A549 (cell line): Measurements from ENCODE around the gene CPA1. TPM values are rescaled to one million over a fixed set of nuclear protein-coding genes. Genes with fewer than 3 reads are reported as not detected.

ENCODE experiments used
- ATAC-seq, 2 experiments: fragments of 200-7000 bp in 1 of 2; fragments of >200 bp in 1 of 2; cut with Nextera tagmentation in 1 of 2; cut with Tn5 transposase in 1 of 2; 3 replicates each; pipeline versions ENCODE4 v1.8.0 to v1.9.1; 2018 to 2020; ENCODE audit warnings: mild to moderate bottlenecking in 1 of 2, moderate library complexity in 1 of 2
- CTCF ChIA-PET: fragments of 300-600 bp; sonication (Branson Sonifier 250); formaldehyde crosslinking; extraction: SDS; loops from one replicate; lab custom pipeline; 2021; ENCODE audit warnings: antibody characterized with exemption, inconsistent platforms; lab: Yijun Ruan, JAX
- POLR2A ChIA-PET: fragments of 350-600 bp; formaldehyde crosslinking; extraction: SDS; loops from one replicate; lab custom pipeline; 2021; ENCODE audit warnings: antibody characterized with exemption, inconsistent platforms; lab: Yijun Ruan, JAX
- DNase-seq, 2 experiments: peaks; one replicate each; pipeline versions ENCODE4 v3.0.0 to v3.0.0-alpha.2; 2011 to 2016; ENCODE audit warnings: low read depth in 1 of 2, low spot score in 1 of 2
- FAIRE-seq: peaks from 2 replicates; lab custom pipeline; 2011; peaks lifted over from hg19 to GRCh38; lab: Jason Lieb, UNC
- H3K27ac ChIP-seq, 2 experiments: fragments of >200 bp; sonication (Bioruptor Twin); formaldehyde crosslinking; 3 replicates each; pipeline ENCODE4 v1.5.1; 2016 to 2017
- H3K4me1 ChIP-seq: fragments of >200 bp; sonication (Bioruptor Twin); formaldehyde crosslinking; 3 replicates; pipeline ENCODE4 v1.6.1; 2016
- H3K4me2 ChIP-seq: fragments of >200 bp; sonication (Bioruptor Twin); formaldehyde crosslinking; 3 replicates; pipeline ENCODE4 v1.6.1; 2016
- H3K4me3 ChIP-seq: fragments of >200 bp; sonication (Bioruptor Twin); formaldehyde crosslinking; 3 replicates; pipeline ENCODE4 v1.5.1; 2016
- H3K9me3 ChIP-seq: fragments of >200 bp; sonication (Bioruptor Twin); formaldehyde crosslinking; 3 replicates; pipeline ENCODE4 v1.6.1; 2016
- CBX8 ChIP-seq: fragments of 200-600 bp; sonication (generic); IDR thresholded peaks from 2 replicates; pipeline ENCODE4 v1.6.1; 2016
- EHF ChIP-seq: fragments of 250-450 bp; sonication (Bioruptor Pico); IDR thresholded peaks from 2 replicates; pipeline ENCODE4 v1.5.0; 2020; ENCODE audit warnings: mild to moderate bottlenecking
- FOSL2 ChIP-seq, 2 experiments: fragments of 450-650 bp in 1 of 2; fragments of >200 bp in 1 of 2; sonication (Bioruptor Twin) in 1 of 2; formaldehyde crosslinking; IDR thresholded peaks; 2 replicates each; pipeline versions ENCODE4 v1.5.0 to v1.6.1; 2016 to 2020; ENCODE audit warnings: mild to moderate bottlenecking in 1 of 2, moderate library complexity in 1 of 2
- FOXS1 ChIP-seq: fragments of 250-450 bp; sonication (Bioruptor Pico); IDR thresholded peaks from 2 replicates; pipeline ENCODE4 v1.5.0; 2020; ENCODE audit warnings: mild to moderate bottlenecking, moderate library complexity
- HDAC2 ChIP-seq: fragments of 200-600 bp; sonication (generic); IDR thresholded peaks from 2 replicates; pipeline ENCODE4 v1.6.1; 2016
- JUNB ChIP-seq: fragments of >200 bp; sonication (Bioruptor Twin); formaldehyde crosslinking; IDR thresholded peaks from 2 replicates; pipeline ENCODE4 v1.6.1; 2016
- POLR2A ChIP-seq: IDR thresholded peaks from 2 replicates; pipeline ENCODE4 v1.6.1; 2012; ENCODE audit warnings: mild to moderate bottlenecking, low read length
- RARB ChIP-seq: fragments of 250-450 bp; sonication (Bioruptor Pico); IDR thresholded peaks from 2 replicates; pipeline ENCODE4 v1.8.0; 2021; ENCODE audit warnings: mild to moderate bottlenecking, moderate library complexity
- RNF2 ChIP-seq: fragments of 200-600 bp; sonication (generic); IDR thresholded peaks from 2 replicates; pipeline ENCODE4 v1.6.1; 2016; ENCODE audit warnings: low read depth, mild to moderate bottlenecking, antibody characterized with exemption, moderate library complexity, borderline replicate concordance
- SREBF2 ChIP-seq: fragments of 450-650 bp; IDR thresholded peaks from 2 replicates; pipeline ENCODE4 v1.6.1; 2014; ENCODE audit warnings: mild to moderate bottlenecking, moderate library complexity
- TFCP2L1 ChIP-seq: fragments of 250-450 bp; sonication (Bioruptor Pico); IDR thresholded peaks from 2 replicates; pipeline ENCODE4 v1.5.0; 2021; ENCODE audit warnings: mild to moderate bottlenecking
- ZFP36 ChIP-seq: fragments of 450-650 bp; IDR thresholded peaks from 2 replicates; pipeline ENCODE4 v1.6.1; 2014; ENCODE audit warnings: borderline replicate concordance; ENCODE audit not compliant: partially characterized antibody
- WGBS: methylation state at CpG from one replicate; pipeline ENCODE4 v1.1.6; 2017; ENCODE audit errors: missing lambda C conversion rate; 5-methylcytosine and 5-hydroxymethylcytosine counted together
- polyA plus RNA-seq, 4 experiments: library from polyadenylated mRNA; depleted of rRNA in 3 of 4; stranded (reverse); fragments of >200 nt; fragmentation: RNase III in 1 of 4; extraction: RNeasy Plus Mini Kit Qiagen cat#74134 plus additional on column Dnase treatment in 1 of 4; gene quantifications; 2 replicates in 3 of 4; 3 replicates in 1 of 4; pipeline ENCODE4 v1.2.3, GENCODE V29; 2011 to 2017
- TF ChIP-seq, protein P1 (sequence below): IDR thresholded peaks from 2 replicates; pipeline ENCODE4 v1.6.1; 2012; ENCODE audit warnings: low read depth, borderline replicate concordance
- TF ChIP-seq, protein P2 (sequence below): fragments of >200 bp; sonication (Bioruptor Twin); formaldehyde crosslinking; IDR thresholded peaks from 3 replicates; pipeline ENCODE4 v1.6.1; 2016
- TF ChIP-seq, protein P3 (sequence below): fragments of 150-350 bp; IDR thresholded peaks from 2 replicates; pipeline ENCODE4 v1.6.1; 2014; ENCODE audit warnings: low read depth, mild to moderate bottlenecking, low read length
- TF ChIP-seq, protein P4 (sequence below): fragments of >200 bp; sonication (Bioruptor Twin); formaldehyde crosslinking; IDR thresholded peaks from 2 replicates; pipeline ENCODE4 v1.6.1; 2016

Gene CPA1
- polyA plus RNA-seq, 2 of the 4 experiments (the other 2 are of a cell fraction), result not detected

DNA sequence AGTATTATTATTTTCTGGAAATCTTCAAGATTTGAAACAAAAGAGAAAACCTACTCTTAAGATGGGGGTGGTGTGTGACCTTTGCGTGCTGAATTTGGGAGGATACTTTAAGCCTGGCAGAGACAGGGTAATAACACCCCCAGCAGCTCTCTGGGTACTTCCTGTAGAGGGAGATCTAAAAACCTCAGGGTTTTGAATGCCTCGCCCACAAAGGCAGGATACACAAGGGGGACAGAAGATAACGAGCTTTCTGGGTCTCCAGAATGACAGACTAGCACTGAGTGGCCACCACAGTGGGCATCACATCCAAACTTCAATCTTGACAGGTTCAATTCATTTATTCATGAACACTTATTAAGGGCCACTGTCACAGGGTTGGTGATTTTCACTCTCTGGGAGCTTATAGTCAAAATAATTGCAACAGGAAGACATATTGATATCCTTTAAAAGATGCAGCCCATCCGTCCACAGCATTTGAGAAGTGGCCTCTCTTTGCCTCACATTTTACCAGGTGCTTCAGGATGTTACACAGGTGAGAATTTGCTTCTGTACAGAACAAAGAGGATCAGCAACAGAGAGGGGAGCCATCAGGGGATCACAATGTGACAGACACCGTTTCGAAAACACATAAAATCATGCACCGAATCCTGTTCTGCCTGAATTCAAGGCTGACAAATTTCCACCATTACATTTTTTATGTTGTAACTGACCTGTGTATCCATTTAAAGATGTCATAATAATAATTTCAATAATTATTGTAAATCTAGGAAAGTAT is 14.3 kb downstream of the CPA1 start:
- Histone ChIP-seq H3K4me3 (no peak overlapping the region), H3K9me3 (no peaks in the 10 kb centered on the region), H3K4me2 (no peak overlapping the region), H3K4me1 (no peaks in the 10 kb centered on the region), H3K27ac (no peak overlapping the region)
- ATAC-seq (no peak), DNase-seq (no peak), FAIRE-seq (no peak)
- TF ChIP-seq, protein P1, sequence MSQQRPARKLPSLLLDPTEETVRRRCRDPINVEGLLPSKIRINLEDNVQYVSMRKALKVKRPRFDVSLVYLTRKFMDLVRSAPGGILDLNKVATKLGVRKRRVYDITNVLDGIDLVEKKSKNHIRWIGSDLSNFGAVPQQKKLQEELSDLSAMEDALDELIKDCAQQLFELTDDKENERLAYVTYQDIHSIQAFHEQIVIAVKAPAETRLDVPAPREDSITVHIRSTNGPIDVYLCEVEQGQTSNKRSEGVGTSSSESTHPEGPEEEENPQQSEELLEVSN, result no peak
- TF ChIP-seq, protein P2, sequence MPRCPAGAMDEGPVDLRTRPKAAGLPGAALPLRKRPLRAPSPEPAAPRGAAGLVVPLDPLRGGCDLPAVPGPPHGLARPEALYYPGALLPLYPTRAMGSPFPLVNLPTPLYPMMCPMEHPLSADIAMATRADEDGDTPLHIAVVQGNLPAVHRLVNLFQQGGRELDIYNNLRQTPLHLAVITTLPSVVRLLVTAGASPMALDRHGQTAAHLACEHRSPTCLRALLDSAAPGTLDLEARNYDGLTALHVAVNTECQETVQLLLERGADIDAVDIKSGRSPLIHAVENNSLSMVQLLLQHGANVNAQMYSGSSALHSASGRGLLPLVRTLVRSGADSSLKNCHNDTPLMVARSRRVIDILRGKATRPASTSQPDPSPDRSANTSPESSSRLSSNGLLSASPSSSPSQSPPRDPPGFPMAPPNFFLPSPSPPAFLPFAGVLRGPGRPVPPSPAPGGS, result no peak
- TF ChIP-seq ZFP36, result no peak
- TF ChIP-seq POLR2A, result no peak
- 91% methylated on average over 7 of the region's 7 CpGs for WGBS
- ChIA-PET POLR2A (no interaction called here), CTCF (interaction anchor here (2.0 kb wide), 1 partner anchor 14 kb away, joined by 5 read pairs; the partner anchor contains the start of gene CPA1)

DNA sequence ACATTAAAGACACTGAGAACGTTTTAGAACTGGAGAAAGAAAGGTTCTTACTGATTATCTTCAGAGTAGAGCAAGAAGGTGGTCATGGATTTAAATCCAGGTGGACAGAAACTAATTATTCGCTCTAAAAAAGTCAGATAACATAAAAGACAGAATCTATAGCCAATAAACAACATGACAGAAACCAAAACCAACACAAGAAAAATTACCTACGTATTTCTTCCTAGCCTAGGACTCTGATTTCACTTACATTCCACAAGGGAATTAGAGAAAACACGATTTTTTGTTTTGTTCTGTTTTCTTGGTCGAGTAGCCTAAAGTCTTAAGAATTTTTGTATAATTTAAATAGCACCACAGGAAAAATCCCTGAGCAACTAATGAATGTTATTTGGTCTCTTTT is 15.1 kb downstream of the CPA1 start:
- H3K27ac ChIP-seq, result no peak overlapping the region
- no peak for ATAC-seq
- POLR2A ChIA-PET, result no interaction called here
- H3K4me1 ChIP-seq, result no peaks in the 10 kb centered on the region
- TF ChIP-seq FOXS1 (CRISPR knock-in tag), result no peak
- TF ChIP-seq, protein P3, sequence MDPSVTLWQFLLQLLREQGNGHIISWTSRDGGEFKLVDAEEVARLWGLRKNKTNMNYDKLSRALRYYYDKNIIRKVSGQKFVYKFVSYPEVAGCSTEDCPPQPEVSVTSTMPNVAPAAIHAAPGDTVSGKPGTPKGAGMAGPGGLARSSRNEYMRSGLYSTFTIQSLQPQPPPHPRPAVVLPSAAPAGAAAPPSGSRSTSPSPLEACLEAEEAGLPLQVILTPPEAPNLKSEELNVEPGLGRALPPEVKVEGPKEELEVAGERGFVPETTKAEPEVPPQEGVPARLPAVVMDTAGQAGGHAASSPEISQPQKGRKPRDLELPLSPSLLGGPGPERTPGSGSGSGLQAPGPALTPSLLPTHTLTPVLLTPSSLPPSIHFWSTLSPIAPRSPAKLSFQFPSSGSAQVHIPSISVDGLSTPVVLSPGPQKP, result no peak
- no peak overlapping the region for H3K4me3 ChIP-seq
- FAIRE-seq, result no peak
- 59% methylated on average over 5 of the region's 5 CpGs for whole genome bisulfite sequencing
- no peak for DNase-seq
- no peaks in the 10 kb centered on the region for H3K9me3 ChIP-seq
- no peak overlapping the region for H3K4me2 ChIP-seq
- CTCF ChIA-PET, result no interaction called here

DNA sequence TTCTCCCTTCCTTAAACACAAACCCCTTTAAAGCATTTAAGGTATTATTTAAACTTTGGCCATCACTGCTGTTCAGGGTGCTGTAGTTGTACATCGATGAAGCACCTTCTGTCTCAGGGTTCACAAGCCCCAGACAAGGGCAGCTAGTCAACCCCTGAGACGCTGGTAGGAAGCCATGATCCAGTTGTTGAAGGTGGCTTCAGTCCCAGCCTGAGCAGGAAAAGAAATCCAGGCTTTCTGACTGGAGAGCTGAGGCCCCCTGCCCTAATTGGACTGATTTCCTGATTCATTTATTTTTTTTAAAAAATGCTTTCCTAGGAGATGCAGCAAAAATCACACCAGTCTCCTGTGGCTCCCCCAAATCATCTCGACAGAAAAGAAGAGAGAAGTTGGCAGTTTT is 15.8 kb downstream of the CPA1 start:
- no peak for FAIRE-seq
- no peak overlapping the region for H3K4me3 ChIP-seq
- no peak for DNase-seq
- POLR2A ChIA-PET, result no interaction called here
- no peak for TF ChIP-seq TFCP2L1 (CRISPR knock-in tag)
- TF ChIP-seq JUNB, result no peak
- TF ChIP-seq, protein P4, sequence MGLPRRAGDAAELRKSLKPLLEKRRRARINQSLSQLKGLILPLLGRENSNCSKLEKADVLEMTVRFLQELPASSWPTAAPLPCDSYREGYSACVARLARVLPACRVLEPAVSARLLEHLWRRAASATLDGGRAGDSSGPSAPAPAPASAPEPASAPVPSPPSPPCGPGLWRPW, result no peak
- TF ChIP-seq FOXS1 (CRISPR knock-in tag), result no peak
- TF ChIP-seq FOSL2 (IDR thresholded peaks at IDR 0.05), result no peak
- no peak for TF ChIP-seq FOSL2 (CRISPR knock-in tag; IDR thresholded peaks at IDR 0.05)
- TF ChIP-seq SREBF2, result no peak
- no peak for TF ChIP-seq EHF
- no peak for TF ChIP-seq CBX8
- TF ChIP-seq HDAC2, result no peak
- no peak for TF ChIP-seq RNF2
- no peak for TF ChIP-seq RARB
- WGBS, result 65% methylated on average over 3 of the region's 3 CpGs
- no peaks in the 10 kb centered on the region for H3K4me1 ChIP-seq
- no peak overlapping the region for H3K27ac ChIP-seq
- no peak for ATAC-seq
- no peaks in the 10 kb centered on the region for H3K9me3 ChIP-seq
- no peak overlapping the region for H3K4me2 ChIP-seq
- CTCF ChIA-PET, result interaction anchor here (0.6 kb wide), 1 partner anchor 35 kb away, joined by 3 read pairs; no protein-coding TSS in a partner anchor
